ENCODE results near the gene GPC6. TPM values are rescaled to one million over a fixed set of nuclear protein-coding genes. Genes with fewer than 3 reads are reported as not detected.

GPC6 gene
- total RNA-seq, 4 donors from 2014 or later = 6.7 to 67.2 (median 11.1) TPM

DNA sequence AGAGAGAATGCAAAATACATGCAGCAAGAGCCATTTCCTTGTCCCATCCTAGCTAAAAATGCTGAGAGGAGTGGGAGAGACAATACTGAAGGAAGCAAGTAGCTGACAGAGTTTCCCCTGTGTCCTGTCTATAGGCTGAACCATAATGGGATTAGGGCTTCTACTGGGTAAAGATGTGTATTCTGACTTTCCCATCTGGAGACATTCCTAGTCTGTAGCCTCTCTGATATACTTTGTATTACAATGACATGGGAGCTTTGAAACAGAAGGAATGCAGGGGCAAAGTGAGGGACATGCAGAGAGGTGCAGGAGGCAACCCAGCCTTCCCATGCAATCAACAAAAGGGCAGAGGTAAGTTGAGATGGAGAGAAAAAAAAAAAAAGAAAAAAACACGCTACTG, 10.5 kb upstream of the GPC6 start:
- intact Hi-C loops (cut with DNase I; ENCODE audit: low total_unique reads) = no loop called here
- Histone ChIP-seq H3K4me1 (no peaks in the 10 kb centered on the region), H3K4me3 (no peak overlapping the region), H3K27me3 (no peaks in the 10 kb centered on the region), H3K36me3 (no peaks in the 10 kb centered on the region), H3K27ac (no peak overlapping the region), H3K9me3 (no peaks in the 10 kb centered on the region)
- no peak for DNase-seq
- no peak for TF ChIP-seq POLR2A (IDR thresholded peaks at IDR 0.05)
- TF ChIP-seq, protein P1, sequence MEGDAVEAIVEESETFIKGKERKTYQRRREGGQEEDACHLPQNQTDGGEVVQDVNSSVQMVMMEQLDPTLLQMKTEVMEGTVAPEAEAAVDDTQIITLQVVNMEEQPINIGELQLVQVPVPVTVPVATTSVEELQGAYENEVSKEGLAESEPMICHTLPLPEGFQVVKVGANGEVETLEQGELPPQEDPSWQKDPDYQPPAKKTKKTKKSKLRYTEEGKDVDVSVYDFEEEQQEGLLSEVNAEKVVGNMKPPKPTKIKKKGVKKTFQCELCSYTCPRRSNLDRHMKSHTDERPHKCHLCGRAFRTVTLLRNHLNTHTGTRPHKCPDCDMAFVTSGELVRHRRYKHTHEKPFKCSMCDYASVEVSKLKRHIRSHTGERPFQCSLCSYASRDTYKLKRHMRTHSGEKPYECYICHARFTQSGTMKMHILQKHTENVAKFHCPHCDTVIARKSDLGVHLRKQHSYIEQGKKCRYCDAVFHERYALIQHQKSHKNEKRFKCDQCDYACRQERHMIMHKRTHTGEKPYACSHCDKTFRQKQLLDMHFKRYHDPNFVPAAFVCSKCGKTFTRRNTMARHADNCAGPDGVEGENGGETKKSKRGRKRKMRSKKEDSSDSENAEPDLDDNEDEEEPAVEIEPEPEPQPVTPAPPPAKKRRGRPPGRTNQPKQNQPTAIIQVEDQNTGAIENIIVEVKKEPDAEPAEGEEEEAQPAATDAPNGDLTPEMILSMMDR (IDR thresholded peaks at IDR 0.05) = no peak

DNA sequence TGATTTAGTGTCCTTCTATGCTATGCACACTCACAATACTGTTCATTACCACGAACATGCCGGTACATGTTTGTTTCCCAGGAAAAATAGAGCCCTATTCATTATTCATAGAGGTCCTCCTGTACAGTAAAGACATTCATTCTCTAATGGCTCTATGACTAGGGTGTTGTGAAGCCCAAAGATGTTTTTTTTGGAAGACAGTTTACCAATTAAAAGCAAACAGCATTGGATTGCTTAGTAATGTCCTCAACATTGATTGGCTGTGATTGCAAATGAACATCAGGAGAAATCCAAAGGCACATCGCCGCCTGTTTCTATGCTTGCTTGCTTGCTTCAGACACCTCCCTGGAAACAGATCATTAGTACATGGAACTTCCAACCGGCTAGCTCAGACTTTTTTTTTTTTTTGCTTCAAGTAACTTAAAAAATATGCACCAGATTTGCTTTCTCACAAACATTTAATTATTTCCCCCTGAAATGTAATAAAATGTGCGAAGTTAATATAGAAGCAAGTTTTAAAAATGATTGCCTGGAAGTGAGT, 8.8 kb upstream of the GPC6 start:
- H3K9me3 ChIP-seq = no peaks in the 10 kb centered on the region
- H3K4me1 ChIP-seq = no peaks in the 10 kb centered on the region
- intact Hi-C loops (cut with DNase I; ENCODE audit: low total_unique reads) = no loop called here
- no peak overlapping the region for H3K4me3 ChIP-seq
- H3K36me3 ChIP-seq = no peaks in the 10 kb centered on the region
- TF ChIP-seq, protein P1 (IDR thresholded peaks at IDR 0.05) = no peak
- TF ChIP-seq POLR2A (IDR thresholded peaks at IDR 0.05) = no peak
- no peak for DNase-seq
- no peaks in the 10 kb centered on the region for H3K27me3 ChIP-seq
- no peak overlapping the region for H3K27ac ChIP-seq

DNA sequence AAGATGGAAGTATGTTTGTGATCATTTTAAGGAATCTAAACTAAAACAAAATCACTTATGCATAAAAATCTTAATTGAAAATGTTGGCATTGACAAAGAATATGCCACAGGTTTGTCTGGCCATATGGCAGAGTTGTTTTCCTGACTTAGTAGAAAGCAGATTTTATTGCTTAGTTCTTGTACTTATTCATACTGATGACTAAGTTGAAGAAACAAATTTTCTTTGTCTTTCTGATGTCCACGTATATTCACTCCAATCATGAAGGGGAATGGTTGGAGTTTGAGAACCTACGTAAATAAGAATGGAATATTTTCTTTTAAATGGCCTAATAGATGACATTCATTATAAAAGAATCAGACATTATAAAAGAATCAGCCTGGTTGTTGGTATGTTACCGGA, 8.0 kb upstream of the GPC6 start:
- no peaks in the 10 kb centered on the region for H3K4me1 ChIP-seq
- TF ChIP-seq, protein P1 (IDR thresholded peaks at IDR 0.05) = no peak
- no peak for TF ChIP-seq POLR2A (IDR thresholded peaks at IDR 0.05)

DNA sequence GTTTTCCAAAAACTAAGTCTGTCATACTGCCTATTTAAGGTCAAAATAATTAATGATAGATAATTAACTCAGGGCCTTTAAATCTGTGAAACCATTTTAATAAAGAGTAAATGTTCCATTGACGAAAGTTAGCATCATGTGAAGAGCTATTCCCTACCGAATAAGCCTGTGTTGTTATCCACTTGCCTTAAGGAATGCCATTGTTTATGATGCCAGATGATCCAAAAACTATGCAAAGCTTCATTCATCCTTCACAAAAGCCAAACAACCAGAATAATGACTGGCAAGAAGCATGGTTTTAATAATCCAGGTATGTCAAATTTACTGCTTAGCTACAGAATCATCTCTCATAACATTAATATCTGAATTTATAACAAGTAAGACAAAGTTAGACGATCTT, 6.5 kb upstream of the GPC6 start:
- H3K27me3 ChIP-seq = no peaks in the 10 kb centered on the region
- H3K9me3 ChIP-seq = no peaks in the 10 kb centered on the region
- H3K27ac ChIP-seq = no peak overlapping the region
- DNase-seq = no peak
- no peak for TF ChIP-seq POLR2A (IDR thresholded peaks at IDR 0.05)
- TF ChIP-seq, protein P1 (IDR thresholded peaks at IDR 0.05) = no peak
- H3K4me3 ChIP-seq = no peak overlapping the region
- no peaks in the 10 kb centered on the region for H3K4me1 ChIP-seq
- intact Hi-C loops (cut with DNase I; ENCODE audit: low total_unique reads) = no loop called here
- H3K36me3 ChIP-seq = no peaks in the 10 kb centered on the region

More for the DNA sequence above, 8.0 kb upstream of the GPC6 start:
- intact Hi-C loops (cut with DNase I; ENCODE audit: low total_unique reads) = no loop called here
- no peaks in the 10 kb centered on the region for H3K27me3 ChIP-seq
- DNase-seq = no peak
- no peaks in the 10 kb centered on the region for H3K36me3 ChIP-seq
- H3K4me3 ChIP-seq = no peak overlapping the region
- H3K27ac ChIP-seq = no peak overlapping the region
- H3K9me3 ChIP-seq = no peaks in the 10 kb centered on the region

DNA sequence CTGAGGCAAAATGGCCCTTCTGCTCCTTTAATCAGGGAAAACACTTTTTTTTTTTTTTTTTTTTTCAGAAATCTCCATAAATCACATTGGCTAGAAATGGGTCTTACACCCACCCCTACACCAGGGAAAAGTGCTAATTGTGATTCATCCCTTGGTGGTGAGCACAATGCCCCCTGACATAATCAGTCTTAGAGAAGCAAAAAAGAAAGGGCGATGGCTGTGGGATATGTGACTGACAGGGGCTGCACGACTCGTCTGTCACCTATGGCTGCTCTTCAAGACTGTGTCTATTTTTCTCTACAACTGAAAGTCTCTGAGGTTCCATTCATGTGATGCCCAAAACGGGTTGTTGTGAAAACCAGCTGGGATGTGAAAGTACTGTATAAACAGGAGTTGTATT, 3.6 kb upstream of the GPC6 start:
- intact Hi-C loops (cut with DNase I; ENCODE audit: low total_unique reads) = no loop called here
- no peak for DNase-seq
- no peak for TF ChIP-seq POLR2A (IDR thresholded peaks at IDR 0.05)
- TF ChIP-seq, protein P1 (IDR thresholded peaks at IDR 0.05) = no peak
- Histone ChIP-seq H3K27me3 (no peaks in the 10 kb centered on the region), H3K4me3 (no peak overlapping the region), H3K27ac (no peak overlapping the region), H3K9me3 (no peaks in the 10 kb centered on the region), H3K4me1 (no peaks in the 10 kb centered on the region), H3K36me3 (no peaks in the 10 kb centered on the region)

Data from uterus (tissue), 4 donors.